H1 (cell line): ENCODE measurements around the gene ZNF512. TPM values are rescaled to one million over a fixed set of nuclear protein-coding genes. Genes with fewer than 3 reads are reported as not detected.

Source experiments
- CTCF ChIA-PET: fragments of 300-600 bp; sonication (Branson Sonifier 250); formaldehyde crosslinking; loops from one replicate; lab custom pipeline; 2021; ENCODE audit not compliant: partially characterized antibody; lab: Charles Lee
- POLR2A ChIA-PET: fragments of 300-600 bp; sonication (Branson Sonifier 250); formaldehyde crosslinking; loops from one replicate; lab custom pipeline; 2021; ENCODE audit warnings: inconsistent platforms; ENCODE audit not compliant: partially characterized antibody; lab: Charles Lee
- DNase-seq, 2 experiments: peaks; one replicate each; pipeline versions ENCODE4 v3.0.0 to v3.0.0-alpha.2; 2010 to 2022; ENCODE audit warnings: low spot score in 2 of 2, low read depth in 1 of 2, mixed read lengths in 1 of 2
- FAIRE-seq: peaks from 2 replicates; lab custom pipeline; 2011; peaks lifted over from hg19 to GRCh38; lab: Jason Lieb, UNC
- H2AFZ ChIP-seq: 2 replicates; pipeline ENCODE4 v1.8.1; 2012; ENCODE audit warnings: low read length, inconsistent platforms
- H2AK5ac ChIP-seq: 2 replicates; pipeline ENCODE4 v1.6.1; 2013; ENCODE audit warnings: low read depth, low read length
- H2BK120ac ChIP-seq: replicated peaks from 2 replicates; pipeline ENCODE3; 2013; ENCODE audit warnings: low read depth, low read length, inconsistent platforms
- H2BK12ac ChIP-seq: 2 replicates; pipeline ENCODE4 v1.6.1; 2013; ENCODE audit warnings: low read depth, low read length
- H2BK15ac ChIP-seq: 2 replicates; pipeline ENCODE4 v1.6.1; 2013; ENCODE audit warnings: low read length
- H2BK20ac ChIP-seq: 2 replicates; pipeline ENCODE4 v1.6.1; 2013; ENCODE audit warnings: low read length
- H2BK5ac ChIP-seq: 2 replicates; pipeline ENCODE4 v1.6.1; 2013; ENCODE audit warnings: low read depth, low read length
- H3K14ac ChIP-seq: 2 replicates; pipeline ENCODE4 v1.6.1; 2013; ENCODE audit warnings: inconsistent platforms; ENCODE audit not compliant: insufficient read length
- H3K18ac ChIP-seq: 2 replicates; pipeline ENCODE4 v1.6.1; 2013; ENCODE audit warnings: low read length; ENCODE audit errors: extremely low read depth
- H3K23ac ChIP-seq: 2 replicates; pipeline ENCODE4 v1.6.1; 2013; ENCODE audit warnings: inconsistent platforms; ENCODE audit not compliant: insufficient read length
- H3K23me2 ChIP-seq: 2 replicates; pipeline ENCODE4 v1.6.1; 2013; ENCODE audit warnings: low read depth, low read length
- H3K27ac ChIP-seq: 2 replicates; pipeline ENCODE4 v1.6.1; 2011; ENCODE audit warnings: low read depth, low read length, inconsistent platforms
- H3K27me3 ChIP-seq, 4 experiments: replicated peaks in 1 of 4; 1 replicate in 1 of 4; 2 replicates in 3 of 4; pipeline versions ENCODE4 v1.6.1 to v1.8.1; 2011 to 2013; ENCODE audit warnings: low read length in 3 of 4, mild to moderate bottlenecking in 3 of 4, inconsistent platforms in 2 of 4, mixed read lengths in 2 of 4, moderate library complexity in 1 of 4; ENCODE audit not compliant: control insufficient read depth in 3 of 4, insufficient read depth in 3 of 4; ENCODE audit errors: extremely low read depth in 1 of 4
- H3K36me3 ChIP-seq, 4 experiments: 2 replicates each; pipeline versions ENCODE4 v1.6.1 to v1.8.1; 2011 to 2013; ENCODE audit warnings: mild to moderate bottlenecking in 4 of 4, low read length in 3 of 4, moderate library complexity in 2 of 4, control low read depth in 1 of 4, inconsistent platforms in 1 of 4; ENCODE audit not compliant: insufficient read depth in 4 of 4, control insufficient read depth in 2 of 4
- H3K4ac ChIP-seq: replicated peaks from 2 replicates; pipeline ENCODE3; 2013; ENCODE audit warnings: low read length, low read depth, mixed read lengths, inconsistent platforms; ENCODE audit not compliant: insufficient read length
- H3K4me1 ChIP-seq, 4 experiments: replicated peaks in 1 of 4; 1 replicate in 1 of 4; 2 replicates in 3 of 4; pipeline versions ENCODE4 v1.6.1 to v1.8.1; 2011 to 2013; ENCODE audit warnings: low read length in 3 of 4, inconsistent platforms in 2 of 4, mixed read lengths in 1 of 4; ENCODE audit not compliant: insufficient read depth in 4 of 4, control insufficient read depth in 3 of 4
- H3K4me2 ChIP-seq, 2 experiments: 2 replicates each; pipeline versions ENCODE4 v1.6.1 to v1.8.1; 2011 to 2013; ENCODE audit warnings: low read depth in 2 of 2, low read length in 2 of 2, control low read depth in 1 of 2, inconsistent platforms in 1 of 2, mild to moderate bottlenecking in 1 of 2; ENCODE audit not compliant: insufficient read depth in 1 of 2
- H3K4me3 ChIP-seq, 4 experiments: fragments of 200-600, 300-600 bp in 1 of 4; sonication (generic), shearing (Covaris generic), sonication (Bioruptor Twin) in 1 of 4; 2 replicates each; pipeline versions ENCODE4 v1.5.1 to v1.8.1; 2011 to 2016; ENCODE audit warnings: low read length in 4 of 4, low read depth in 3 of 4, control low read depth in 2 of 4, inconsistent platforms in 2 of 4, mild to moderate bottlenecking in 2 of 4, mixed read lengths in 1 of 4, moderate library complexity in 1 of 4; ENCODE audit not compliant: insufficient read depth in 2 of 4; ENCODE audit errors: extremely low read depth in 1 of 4
- H3K56ac ChIP-seq: replicated peaks from 2 replicates; pipeline ENCODE3; 2013; ENCODE audit warnings: low read depth, mild to moderate bottlenecking, mixed read lengths, low read length, inconsistent platforms; ENCODE audit not compliant: insufficient read length
- H3K79me1 ChIP-seq: 2 replicates; pipeline ENCODE4 v1.6.1; 2013; ENCODE audit warnings: low read depth, low read length, control low read depth
- H3K79me2 ChIP-seq, 2 experiments: 2 replicates each; pipeline versions ENCODE4 v1.6.1 to v1.8.1; 2012 to 2013; ENCODE audit warnings: low read length in 2 of 2, mild to moderate bottlenecking in 2 of 2, inconsistent platforms in 1 of 2; ENCODE audit not compliant: insufficient read depth in 2 of 2, control insufficient read depth in 1 of 2
- H3K9ac ChIP-seq, 4 experiments: replicated peaks in 1 of 4; 1 replicate in 1 of 4; 2 replicates in 3 of 4; pipeline versions ENCODE4 v1.6.1 to v1.8.1; 2011 to 2013; ENCODE audit warnings: low read depth in 3 of 4, low read length in 3 of 4, control low read depth in 2 of 4, mild to moderate bottlenecking in 2 of 4, moderate library complexity in 2 of 4, inconsistent platforms in 1 of 4; ENCODE audit errors: extremely low read depth in 1 of 4
- H3K9me3 ChIP-seq, 2 experiments: 2 replicates each; pipeline versions ENCODE4 v1.6.1 to v1.8.1; 2012 to 2013; ENCODE audit warnings: mild to moderate bottlenecking in 2 of 2, moderate library complexity in 2 of 2, control low read depth in 1 of 2, inconsistent platforms in 1 of 2, low read depth in 1 of 2, low read length in 1 of 2, mixed read lengths in 1 of 2; ENCODE audit not compliant: insufficient read depth in 2 of 2
- H4K20me1 ChIP-seq, 2 experiments: replicated peaks in 1 of 2; 2 replicates each; pipeline versions ENCODE3 to v1.8.1; 2011 to 2013; ENCODE audit warnings: inconsistent platforms in 2 of 2, low read length in 2 of 2, mild to moderate bottlenecking in 1 of 2; ENCODE audit not compliant: insufficient read depth in 2 of 2, control insufficient read depth in 1 of 2
- H4K5ac ChIP-seq: 2 replicates; pipeline ENCODE4 v1.6.1; 2013; ENCODE audit warnings: low read length, low read depth, mixed read lengths, inconsistent platforms; ENCODE audit not compliant: insufficient read length
- H4K8ac ChIP-seq: 2 replicates; pipeline ENCODE4 v1.8.0; 2013; ENCODE audit warnings: mild to moderate bottlenecking, moderate library complexity, low read length, inconsistent platforms; ENCODE audit not compliant: insufficient read depth; ENCODE audit errors: extremely low read depth
- H4K91ac ChIP-seq: replicated peaks from 2 replicates; pipeline ENCODE3; 2013; ENCODE audit warnings: low read length, mixed read lengths, inconsistent platforms; ENCODE audit not compliant: insufficient read length
- CHD1 ChIP-seq: IDR thresholded peaks from 2 replicates; pipeline ENCODE4 v1.6.1; 2012; ENCODE audit warnings: low read depth, low read length, improper control_type of control experiment
- CREB1 ChIP-seq: IDR thresholded peaks from 2 replicates; pipeline ENCODE4 v1.6.1; 2012; ENCODE audit warnings: inconsistent platforms
- MAFK ChIP-seq: IDR thresholded peaks from 2 replicates; pipeline ENCODE4 v1.6.1; 2012; ENCODE audit warnings: low read depth, mild to moderate bottlenecking, improper control_type of control experiment, low read length
- RBBP5 ChIP-seq: IDR thresholded peaks from 2 replicates; pipeline ENCODE4 v1.7.1; 2012; ENCODE audit warnings: low read depth, mild to moderate bottlenecking, inconsistent platforms, low read length, moderate library complexity, borderline replicate concordance
- TAF1 ChIP-seq: IDR thresholded peaks from 2 replicates; pipeline ENCODE4 v1.6.1; 2011; ENCODE audit warnings: mild to moderate bottlenecking, low read depth, low read length
- polyA plus RNA-seq, 7 experiments: library from polyadenylated mRNA; depleted of rRNA in 3 of 7; stranded (reverse) in 5 of 7; unstranded in 2 of 7; fragments of >200 nt in 5 of 7; fragments of 200-250 nt in 2 of 7; gene quantifications; 1 replicate in 5 of 7; 2 replicates in 1 of 7; 4 replicates in 1 of 7; pipeline versions ENCODE4 v1.2.1 to v1.2.3, GENCODE V29; 2011 to 2013; ENCODE audit warnings: missing spikeins in 2 of 7, mixed read lengths in 2 of 7
- total RNA-seq: library from RNA; stranded (reverse); fragmentation: NEBNext Ultra II Directional; extraction: Animal tissue kit (Norgen Biotek cat#: 25700); gene quantifications from 2 replicates; pipeline ENCODE4 v1.2.1, GENCODE V29; 2021

ZNF512 gene
- total and polyA plus RNA-seq, 2 of the 8 experiments (the other 6 are each of a cell fraction or from before 2014, with no cell fraction given), result 17.6 to 37.9 TPM

DNA sequence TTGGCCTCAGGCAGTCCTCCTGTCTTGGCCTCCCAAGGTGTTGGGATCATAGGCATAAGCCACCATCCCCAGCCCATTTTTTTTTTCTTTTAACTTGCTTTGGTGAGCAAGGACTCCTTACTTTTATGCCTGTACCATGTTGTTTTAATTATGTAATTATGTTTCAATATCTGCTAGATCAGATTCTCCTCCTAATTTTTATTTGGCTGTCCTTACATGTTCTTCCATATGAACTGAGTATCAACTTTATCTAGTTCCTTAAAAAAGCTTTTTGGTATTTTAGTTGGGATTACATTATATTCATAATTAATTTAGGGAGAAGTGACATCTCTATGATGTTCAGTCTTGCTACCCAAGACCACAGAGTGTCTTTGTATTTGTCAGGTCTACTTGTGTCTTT is 62.4 kb downstream of the ZNF512 start:
- Histone ChIP-seq H4K5ac (no peak overlapping the region), H2BK12ac (no peak overlapping the region), H3K27me3 (no peaks in the 10 kb centered on the region), H3K9ac (no peak overlapping the region), H3K23ac (no peak overlapping the region), H2BK5ac (no peak overlapping the region), H3K79me1 (no peaks in the 10 kb centered on the region), H2AFZ (no peak overlapping the region), H2AK5ac (no peak overlapping the region), H4K20me1 (no peaks in the 10 kb centered on the region), H3K4me2 (no peak overlapping the region), H3K4me1 (no peaks in the 10 kb centered on the region), H2BK15ac (no peak overlapping the region), H4K8ac (no peak overlapping the region), H3K4ac (no peak overlapping the region), H2BK120ac (no peak overlapping the region), H3K56ac (no peak overlapping the region), H3K9me3 (no peaks in the 10 kb centered on the region), H3K14ac (no peak overlapping the region), H3K27ac (no peak overlapping the region), H3K18ac (no peak overlapping the region), H3K23me2 (no peaks in the 10 kb centered on the region), H2BK20ac (no peak overlapping the region), H3K79me2 (no peaks in the 10 kb centered on the region), H4K91ac (no peak overlapping the region), H3K4me3 (no peak overlapping the region), H3K36me3 (peaks cover 17 to 51% (median 39%) of the 10 kb centered on the region in 4 experiments)
- FAIRE-seq (no peak), DNase-seq (no peak)
- TF ChIP-seq CREB1 (no peak), CHD1 (no peak), MAFK (no peak), TAF1 (no peak), RBBP5 (no peak)
- ChIA-PET CTCF (no interaction called here), POLR2A (interaction anchor here (1.4 kb wide), 1 partner anchor 64 kb away, joined by 4 read pairs; no protein-coding TSS in a partner anchor)
